ENCODE data around the gene HLA-DQA2. TPM values are rescaled to one million over a fixed set of nuclear protein-coding genes. Genes with fewer than 3 reads are reported as not detected.

Gene HLA-DQA2
- total RNA-seq, 4 donors from 2014 or later: 2.7 TPM; not detected in 3

- no peak within 1 kb of the TSS for H3K4me3 ChIP-seq
- in situ Hi-C loops (cut with MboI; ENCODE audit: low pct_ligation_motif_present in 1 of 4, low pct_unique_long_range_greater_than_20kb in 1 of 4, low sequenced_read_pairs in 3 of 4): loop anchor here in 3 of 4 donors (5.0 kb wide), 1 partner anchor 101 kb away; no protein-coding TSS in a partner anchor
- H3K4me1 ChIP-seq: no peaks in the 10 kb centered on the region
- no peak for TF ChIP-seq EP300 (IDR thresholded peaks at IDR 0.05; ENCODE audit: low read depth)
- H3K27me3 ChIP-seq: peaks cover 15% of the 10 kb centered on the region
- no peaks in the 10 kb centered on the region for H3K36me3 ChIP-seq
- H3K27ac ChIP-seq: no peak within 1 kb of the TSS
- intact Hi-C loops (cut with DNase I; ENCODE audit: low total_unique reads): no loop called here
- WGBS, 2 donors (ENCODE audit: low coverage in 1 of 2): 34 to 53% methylated on average over 2 to 4 of the region's 4 CpGs
- DNase-seq: no peak
- H3K9me3 ChIP-seq: no peaks in the 10 kb centered on the region
Observed at GRCh38 chr6:32763421-32763820, 22.2 kb downstream of the HLA-DQA2 start, which contains the start of gene HLA-DQB2. Gene HLA-DQB2, minus strand, starts transcription at chr6:32763532. Its CDS starts 62 bp downstream, at chr6:32763470.

DNA sequence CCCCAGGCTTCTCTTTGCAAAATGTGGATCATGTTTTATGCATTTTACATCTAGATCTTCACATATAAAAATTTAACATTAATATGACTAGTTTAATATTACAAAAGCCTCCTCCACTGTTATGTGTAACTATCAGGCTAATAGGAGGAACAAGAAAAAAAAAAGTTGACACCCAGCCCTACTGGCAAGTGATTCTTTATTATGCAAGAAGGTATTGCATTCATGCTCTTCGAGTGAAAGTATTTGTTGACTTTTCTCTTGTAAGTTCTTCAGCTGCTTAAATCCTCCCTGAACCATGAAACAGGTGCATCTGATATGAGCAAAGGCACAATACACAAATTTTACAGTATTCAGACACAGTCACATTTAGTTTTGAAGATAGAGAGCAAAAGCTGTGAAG lies 22.9 kb downstream of the HLA-DQA2 start:
- H3K27ac ChIP-seq: no peak overlapping the region
- in situ Hi-C loops (cut with MboI; ENCODE audit: low pct_ligation_motif_present in 1 of 4, low pct_unique_long_range_greater_than_20kb in 1 of 4, low sequenced_read_pairs in 3 of 4) (loop anchor here in 3 of 4 donors (5.0 kb wide), 1 partner anchor 102 kb away; no protein-coding TSS in a partner anchor), intact Hi-C loops (cut with DNase I; ENCODE audit: low total_unique reads) (no loop called here)
- H3K27me3 ChIP-seq: peaks cover 15% of the 10 kb centered on the region
- H3K36me3 ChIP-seq: no peaks in the 10 kb centered on the region
- no peaks in the 10 kb centered on the region for H3K9me3 ChIP-seq
- TF ChIP-seq CTCF (IDR thresholded peaks at IDR 0.05): no peak
- no peak for TF ChIP-seq POLR2AphosphoS5 (IDR thresholded peaks at IDR 0.05)
- no peak for TF ChIP-seq EP300 (IDR thresholded peaks at IDR 0.05; ENCODE audit: low read depth)
- no peak for TF ChIP-seq POLR2A (IDR thresholded peaks at IDR 0.05)
- WGBS, 2 donors (ENCODE audit: low coverage in 1 of 2): 24 to 33% methylated on average over 1 of the region's 1 CpG
- no peaks in the 10 kb centered on the region for H3K4me1 ChIP-seq
- DNase-seq: no peak
- H3K4me3 ChIP-seq: no peak overlapping the region

DNA sequence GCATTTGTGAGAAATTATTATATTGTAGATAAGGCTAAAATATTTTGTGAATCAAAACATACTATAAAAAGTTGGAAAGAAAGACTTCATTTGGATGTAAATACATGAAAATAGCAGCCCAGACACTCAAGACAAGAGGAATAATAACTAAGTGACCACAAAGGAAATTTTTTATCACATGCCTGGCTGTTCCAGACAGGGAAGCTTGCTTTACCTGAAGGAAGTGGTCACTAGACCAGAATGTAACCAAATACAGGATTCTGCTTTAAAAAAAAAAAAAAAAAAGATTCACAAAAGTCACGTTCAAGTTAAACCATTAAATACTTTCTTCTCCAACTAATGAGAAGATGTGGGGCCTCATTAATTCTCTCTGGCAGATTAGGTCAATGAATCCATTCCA lies 31.5 kb downstream of the HLA-DQA2 start:
- no peak for TF ChIP-seq POLR2AphosphoS5 (IDR thresholded peaks at IDR 0.05)
- no peak for TF ChIP-seq EP300 (IDR thresholded peaks at IDR 0.05; ENCODE audit: low read depth)
- no peak for TF ChIP-seq POLR2A (IDR thresholded peaks at IDR 0.05)
- TF ChIP-seq CTCF (IDR thresholded peaks at IDR 0.05): no peak
- Histone ChIP-seq H3K27me3 (peaks cover 11% of the 10 kb centered on the region), H3K36me3 (no peaks in the 10 kb centered on the region), H3K27ac (no peak overlapping the region), H3K4me1 (peaks cover 0 to 19% (median 9%) of the 10 kb centered on the region in 4 donors), H3K9me3 (no peaks in the 10 kb centered on the region), H3K4me3 (no peak overlapping the region)
- intact Hi-C loops (cut with DNase I; ENCODE audit: low total_unique reads) (no loop called here), in situ Hi-C loops (cut with MboI; ENCODE audit: low pct_ligation_motif_present in 1 of 4, low pct_unique_long_range_greater_than_20kb in 1 of 4, low sequenced_read_pairs in 3 of 4) (no loop called here)
- DNase-seq: no peak
- 25 to 52% methylated on average over 1 of the region's 1 CpG for WGBS, 2 donors (ENCODE audit: low coverage in 1 of 2)

DNA sequence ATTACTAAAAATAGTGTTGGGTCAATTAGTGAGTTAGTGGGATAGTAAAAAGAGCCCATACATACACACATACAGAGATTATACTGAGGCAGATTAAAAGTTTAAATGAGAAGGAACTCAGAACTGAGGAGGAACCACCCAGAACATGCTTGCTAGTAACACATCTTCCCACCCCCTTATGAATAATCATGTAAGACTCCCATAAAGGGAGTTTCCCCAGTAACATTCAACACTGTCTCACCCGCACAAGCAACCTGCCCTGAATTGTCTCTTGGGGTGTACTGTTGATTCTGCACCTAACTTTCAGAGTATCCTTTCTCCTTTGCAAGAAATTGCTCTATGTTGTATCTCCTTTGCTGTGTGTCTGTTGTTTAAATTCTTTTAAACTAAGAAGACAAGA lies 33.2 kb downstream of the HLA-DQA2 start:
- Histone ChIP-seq H3K36me3 (no peaks in the 10 kb centered on the region), H3K27me3 (peaks cover 5% of the 10 kb centered on the region), H3K27ac (no peak overlapping the region), H3K4me3 (no peak overlapping the region), H3K9me3 (no peaks in the 10 kb centered on the region), H3K4me1 (peaks cover 0 to 19% (median 9%) of the 10 kb centered on the region in 4 donors)
- no peak for TF ChIP-seq CTCF (IDR thresholded peaks at IDR 0.05)
- in situ Hi-C loops (cut with MboI; ENCODE audit: low pct_ligation_motif_present in 1 of 4, low pct_unique_long_range_greater_than_20kb in 1 of 4, low sequenced_read_pairs in 3 of 4) (no loop called here), intact Hi-C loops (cut with DNase I; ENCODE audit: low total_unique reads) (no loop called here)
- no peak for DNase-seq
- WGBS, 2 donors (ENCODE audit: low coverage in 1 of 2): 48 to 86% methylated on average over 1 of the region's 1 CpG

- no peaks in the 10 kb centered on the region for H3K36me3 ChIP-seq
- no peak overlapping the region for H3K27ac ChIP-seq
- H3K4me3 ChIP-seq: no peak overlapping the region
- TF ChIP-seq POLR2AphosphoS5 (IDR thresholded peaks at IDR 0.05): no peak
- no peak for TF ChIP-seq EP300 (IDR thresholded peaks at IDR 0.05; ENCODE audit: low read depth)
- no peak for TF ChIP-seq POLR2A (IDR thresholded peaks at IDR 0.05)
- no peak for TF ChIP-seq CTCF (IDR thresholded peaks at IDR 0.05)
- intact Hi-C loops (cut with DNase I; ENCODE audit: low total_unique reads): no loop called here
- no peaks in the 10 kb centered on the region for H3K27me3 ChIP-seq
- no peak for DNase-seq
- peaks cover 0 to 19% (median 6%) of the 10 kb centered on the region in 4 donors for H3K4me1 ChIP-seq
- H3K9me3 ChIP-seq: no peaks in the 10 kb centered on the region
- in situ Hi-C loops (cut with MboI; ENCODE audit: low pct_ligation_motif_present in 1 of 4, low pct_unique_long_range_greater_than_20kb in 1 of 4, low sequenced_read_pairs in 3 of 4): loop anchor here in 1 of 4 donors (25.0 kb wide), 1 partner anchor 538 kb away; no protein-coding TSS in a partner anchor
- 42% methylated on average over 1 of the region's 1 CpG; no CpG with 5 or more reads in 1 of the 2 donors for WGBS, 2 donors (ENCODE audit: low coverage in 1 of 2)
Observed at GRCh38 chr6:32775071-32775470, 33.9 kb downstream of the HLA-DQA2 start.

Measured in transverse colon (tissue), 4 donors.